G401.6 (cell line): Measurements from ENCODE around the gene CDK8.

Experiments
- FAIRE-seq: peaks from 2 replicates; lab custom pipeline; 2012; peaks lifted over from hg19 to GRCh38; lab: Jason Lieb, UNC

CDK8 gene

DNA sequence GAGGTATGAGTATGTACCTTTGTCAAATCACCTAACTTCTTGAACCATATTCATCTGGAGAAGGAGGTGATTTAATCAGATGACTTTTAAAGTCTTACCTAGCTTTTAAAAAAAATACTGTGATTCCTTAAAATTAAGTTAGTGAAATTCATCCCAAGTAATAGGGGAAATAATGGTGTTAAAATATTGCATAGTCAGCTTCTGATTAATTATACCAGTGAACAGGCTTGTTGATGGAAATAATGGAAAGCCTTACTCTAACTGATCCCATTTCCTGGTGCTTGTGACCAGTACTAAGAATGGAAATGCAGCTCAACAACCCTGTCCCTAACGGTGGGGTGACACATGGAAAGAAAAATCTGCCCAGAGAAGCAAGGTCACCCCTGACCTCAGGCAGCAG is 130.7 kb downstream of the CDK8 start:
- FAIRE-seq: no peak

DNA sequence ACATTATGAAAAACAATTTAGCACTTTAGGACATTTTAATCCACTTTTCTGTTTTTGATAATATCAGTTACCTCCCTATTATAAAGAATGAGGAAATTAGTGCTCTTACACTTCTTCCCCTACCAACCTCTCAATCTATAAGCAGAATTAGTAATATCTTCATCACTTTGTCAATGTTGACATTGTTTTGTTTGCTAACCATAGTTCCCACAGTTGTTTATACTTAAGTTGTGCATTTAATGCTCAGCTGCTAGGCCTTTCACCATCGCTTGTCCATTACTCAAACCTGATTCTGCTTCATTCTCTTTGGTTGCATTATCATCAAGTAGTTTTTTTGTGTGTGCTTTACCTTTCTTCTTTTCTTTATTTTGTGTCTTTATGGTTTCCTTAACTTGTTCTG is 132.1 kb downstream of the CDK8 start:
- no peak for FAIRE-seq

DNA sequence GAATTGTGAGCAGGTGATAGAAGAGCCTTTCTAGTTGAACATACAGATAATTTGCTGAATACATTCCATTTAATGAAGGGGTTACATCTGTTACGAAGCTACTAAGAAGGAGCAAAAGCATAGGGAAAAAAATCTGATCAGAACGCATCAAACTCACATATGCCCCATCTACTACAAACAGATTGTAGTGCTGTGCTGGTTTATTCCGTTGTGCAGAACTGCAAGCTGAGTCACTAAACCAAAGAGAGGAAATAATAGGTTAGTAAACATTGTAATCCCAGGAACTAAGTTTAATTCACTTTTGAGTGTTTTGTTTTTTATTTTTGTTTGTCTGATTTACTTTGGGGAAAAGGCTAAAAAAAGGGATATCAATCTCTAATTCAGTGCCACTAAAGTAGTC is 136.3 kb downstream of the CDK8 start:
- no peak for FAIRE-seq

- FAIRE-seq: no peak
These were observed 146.6 kb downstream of the CDK8 start for GRCh38 chr13:26400545-26400944.

DNA sequence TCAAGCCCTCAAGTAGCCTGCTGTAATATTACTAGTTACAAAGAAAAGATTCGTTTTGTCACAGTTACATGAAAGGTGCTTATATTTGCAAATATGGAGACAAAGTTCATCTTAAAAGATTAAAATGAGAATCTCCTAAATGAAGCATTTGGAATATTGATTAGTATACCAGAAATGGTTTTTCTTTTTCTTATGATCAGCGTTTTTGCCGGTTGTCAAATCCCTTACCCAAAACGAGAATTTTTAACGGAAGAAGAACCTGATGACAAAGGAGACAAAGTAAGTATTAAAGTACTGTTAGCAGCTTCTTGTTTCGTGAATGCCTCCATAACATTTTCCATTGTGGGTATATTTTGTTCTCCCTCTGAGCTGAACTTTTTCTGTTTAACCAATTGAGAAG is 147.1 kb downstream of the CDK8 start:
- no peak for FAIRE-seq

GRCh38 chr13:26401578-26402021 is 147.7 kb downstream of the CDK8 start:
- no peak for FAIRE-seq

DNA sequence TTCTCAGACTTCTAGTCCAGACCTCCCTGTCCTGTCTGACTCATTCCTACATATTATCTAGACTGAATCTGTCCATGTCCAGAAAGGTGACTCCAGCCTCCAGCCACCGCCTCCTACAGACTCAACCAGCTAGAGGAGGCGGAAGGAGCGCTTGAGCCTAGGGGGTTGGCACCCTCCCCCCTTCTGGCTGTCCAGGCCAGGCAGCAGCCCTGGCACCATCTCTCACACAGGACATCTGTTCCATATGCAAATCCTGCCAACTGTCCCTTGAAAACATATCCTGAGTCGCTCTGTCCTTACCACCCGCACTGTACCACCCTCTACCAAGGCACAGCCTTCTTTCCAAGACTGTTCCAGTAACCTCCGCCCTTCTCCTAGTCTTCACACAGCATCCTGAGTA is 152.9 kb downstream of the CDK8 start:
- no peak for FAIRE-seq

DNA sequence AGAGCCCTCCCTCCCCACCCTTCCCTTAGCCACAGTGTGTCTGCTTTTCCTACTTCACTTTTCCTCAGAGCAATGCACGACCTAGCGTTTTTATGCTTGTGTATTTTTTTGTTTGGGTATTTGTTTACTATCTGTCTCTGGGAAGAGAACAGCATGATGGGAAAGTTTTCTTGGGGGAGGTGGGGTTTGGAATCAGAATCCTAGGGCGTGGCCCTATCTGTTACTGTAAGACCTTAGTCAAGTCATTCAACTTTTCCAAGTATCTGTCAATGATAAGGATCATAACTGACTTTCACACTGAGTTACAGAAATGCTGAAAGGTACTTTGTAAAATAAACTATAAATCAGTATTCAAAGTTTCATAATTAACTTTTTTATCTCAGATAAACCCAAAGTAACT is 157.3 kb downstream of the CDK8 start:
- FAIRE-seq: no peak

GRCh38 chr13:26412263-26412662 is 158.3 kb downstream of the CDK8 start:
- FAIRE-seq: no peak

DNA sequence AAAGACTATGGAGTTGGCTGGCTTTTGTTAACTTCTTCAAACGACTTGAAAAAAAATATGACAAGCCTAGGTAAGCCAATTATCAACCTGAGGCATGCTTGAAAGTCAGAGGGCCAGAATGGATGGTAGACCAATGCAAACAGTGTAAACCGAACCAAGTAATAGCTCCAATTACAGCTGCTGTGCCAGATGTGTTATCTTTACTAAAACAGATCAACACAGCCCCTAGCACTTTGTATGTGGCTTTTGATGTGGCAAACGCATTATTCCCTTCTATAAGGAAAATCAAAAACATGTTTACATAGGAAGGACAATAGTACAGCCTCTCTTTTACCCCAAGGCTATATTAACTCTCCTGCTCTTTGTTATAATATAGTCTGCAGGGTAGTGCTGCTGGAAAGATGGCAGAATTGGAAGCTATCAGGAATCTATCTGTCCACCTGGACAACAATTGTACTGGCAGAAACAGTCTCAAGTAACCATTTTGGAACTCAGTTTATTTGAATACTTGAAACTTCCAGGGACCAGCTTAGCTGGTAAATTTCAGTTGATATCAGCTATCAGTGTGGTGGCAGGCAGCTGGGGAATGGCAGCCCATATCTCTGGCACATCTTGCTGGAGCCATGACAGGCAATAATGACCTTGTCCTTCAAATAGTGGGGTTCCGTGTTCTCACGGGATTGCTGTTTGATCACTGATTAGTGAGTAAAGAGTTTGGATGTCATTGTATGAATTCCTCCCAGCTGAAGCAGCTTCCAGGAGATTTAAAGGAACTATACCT is 159.2 kb downstream of the CDK8 start:
- no peak for FAIRE-seq

DNA sequence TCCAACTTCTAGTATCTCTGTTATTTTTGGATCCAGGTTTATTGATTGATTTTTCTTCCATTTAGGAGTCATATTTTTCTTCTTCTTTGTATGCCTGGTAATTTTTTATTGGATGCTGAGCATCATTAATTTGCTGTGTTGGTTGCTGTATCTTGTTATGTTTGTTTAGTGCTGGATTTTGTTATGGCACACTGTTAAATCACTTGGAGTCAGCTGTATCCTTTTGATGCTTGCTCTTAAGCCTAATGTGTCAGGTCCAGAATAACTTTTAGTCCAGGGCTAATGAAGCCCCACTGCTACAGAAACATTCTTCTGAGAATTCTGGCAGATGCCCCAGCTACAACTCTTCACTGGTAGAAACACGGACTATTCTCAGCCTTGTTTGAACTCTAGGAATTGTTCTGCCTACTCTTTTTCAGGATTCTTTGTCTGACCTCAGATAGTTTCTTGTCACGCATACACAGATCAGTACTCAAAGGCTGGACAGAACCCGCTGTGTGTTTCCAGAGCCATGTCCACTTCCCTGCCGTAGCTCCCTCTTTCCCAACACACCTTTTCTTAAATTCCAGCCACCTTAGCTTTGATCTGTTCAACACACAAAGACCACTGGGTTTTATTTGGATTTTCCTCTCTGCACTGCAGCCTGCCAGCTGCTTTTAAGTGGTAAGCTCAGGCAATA is 166.5 kb downstream of the CDK8 start:
- no peak for FAIRE-seq

GRCh38 chr13:26422036-26422435 is 168.1 kb downstream of the CDK8 start:
- FAIRE-seq: no peak

DNA sequence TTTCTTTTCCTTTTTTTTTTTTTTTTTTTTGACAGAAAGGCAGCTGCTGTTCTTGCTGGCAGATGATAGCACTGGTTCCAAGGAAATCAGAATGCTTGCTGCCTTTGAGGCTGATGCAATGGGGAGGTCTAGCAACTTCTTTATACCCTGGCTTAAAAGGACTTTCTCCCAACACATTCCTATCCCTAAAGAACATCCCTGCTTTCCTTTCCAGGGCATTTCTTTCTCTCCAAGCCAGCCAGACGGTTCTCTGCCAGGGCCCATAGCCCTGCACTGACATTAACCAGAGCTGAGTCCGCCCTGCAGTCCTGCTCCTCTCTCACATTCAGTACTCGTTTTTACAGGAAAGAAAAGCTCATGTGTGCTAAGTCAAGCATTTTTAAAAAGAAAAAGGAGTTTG is 169.7 kb downstream of the CDK8 start:
- FAIRE-seq: no peak

DNA sequence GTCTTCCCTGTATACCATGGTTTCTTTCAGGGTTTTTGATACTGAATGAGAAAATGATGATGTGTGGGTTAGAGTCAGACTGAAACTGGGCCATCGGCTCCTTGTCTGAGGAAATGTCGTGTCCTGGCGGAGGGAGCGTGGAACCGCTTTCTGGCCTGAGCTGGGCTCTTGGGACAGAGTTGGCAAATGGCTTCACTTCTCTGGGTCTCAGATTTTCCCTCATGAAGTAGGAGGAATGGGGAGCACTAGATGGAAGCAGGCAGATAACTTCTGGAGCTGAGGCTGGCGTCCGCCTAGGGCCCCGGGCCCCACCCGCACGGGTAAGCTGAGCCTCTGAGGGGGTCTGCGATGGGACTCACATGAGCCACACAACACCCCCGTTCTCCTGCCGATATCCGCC is 170.3 kb downstream of the CDK8 start:
- FAIRE-seq: no peak

GRCh38 chr13:26425443-26426358 is 171.8 kb downstream of the CDK8 start:
- no peak for FAIRE-seq

DNA sequence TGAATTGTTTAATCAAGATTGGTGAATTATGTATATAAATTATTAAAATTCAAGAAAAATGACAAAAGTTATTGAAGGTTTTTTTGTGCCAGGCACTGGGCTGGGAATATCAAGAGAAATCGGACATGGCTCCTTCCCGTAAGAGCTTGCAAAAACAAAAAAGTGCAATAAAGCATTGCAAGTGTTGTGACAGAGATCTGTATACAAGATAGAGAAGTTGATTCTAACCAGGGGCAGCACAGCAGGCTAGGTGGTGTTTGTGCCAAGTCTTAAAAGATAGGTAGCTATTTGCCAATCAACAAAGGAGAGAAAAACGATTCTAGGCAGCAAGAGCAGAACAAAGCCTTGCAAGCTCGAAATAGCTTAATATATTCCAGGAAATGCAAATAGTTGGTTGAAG is 179.8 kb downstream of the CDK8 start:
- FAIRE-seq: no peak

DNA sequence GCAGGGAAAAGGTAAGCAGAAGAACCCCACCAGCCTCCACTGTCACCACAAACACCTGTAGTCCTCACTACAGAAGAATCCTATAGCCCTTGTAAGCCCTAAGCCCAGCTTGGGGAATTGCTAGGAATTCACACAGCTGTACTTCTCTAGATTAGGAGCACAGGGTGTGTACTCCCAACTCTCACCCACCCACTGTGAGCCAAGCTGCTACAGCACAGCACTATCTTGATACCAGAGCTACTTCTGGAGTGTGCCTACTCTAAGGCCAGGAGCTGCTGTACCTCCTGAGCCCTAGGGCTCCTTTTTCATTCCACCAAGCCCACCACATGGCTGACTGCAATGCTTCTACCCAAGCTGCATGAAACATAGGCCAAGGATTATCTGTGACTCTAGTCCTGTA is 181.2 kb downstream of the CDK8 start:
- FAIRE-seq: no peak

DNA sequence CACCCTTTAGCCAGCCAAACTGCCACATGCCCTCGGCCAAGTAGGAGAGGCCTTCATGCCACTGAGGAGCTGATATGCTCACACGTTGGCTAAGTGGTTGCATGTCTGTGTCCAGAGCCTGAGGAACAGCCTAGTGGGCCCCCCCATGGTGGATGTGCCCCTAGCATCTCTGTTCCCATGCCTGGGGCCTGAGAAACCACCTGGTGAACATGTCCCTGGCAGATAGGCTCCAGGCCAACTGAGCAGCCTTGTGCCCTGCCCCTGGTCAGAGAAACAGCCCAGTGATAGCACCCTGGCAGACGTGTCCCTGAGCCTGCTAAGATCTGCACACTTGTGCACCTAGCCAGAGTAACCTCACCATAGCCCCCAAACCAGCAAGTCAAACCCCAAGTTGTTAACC is 181.7 kb downstream of the CDK8 start:
- no peak for FAIRE-seq

- FAIRE-seq: no peak
These were observed 183.0 kb downstream of the CDK8 start for GRCh38 chr13:26436914-26437313.

- FAIRE-seq: no peak
These were observed 186.2 kb downstream of the CDK8 start for GRCh38 chr13:26440111-26440510.

GRCh38 chr13:26441476-26441875 is 187.5 kb downstream of the CDK8 start:
- FAIRE-seq: no peak

- no peak for FAIRE-seq
These were observed 188.6 kb downstream of the CDK8 start for GRCh38 chr13:26442541-26442940.

DNA sequence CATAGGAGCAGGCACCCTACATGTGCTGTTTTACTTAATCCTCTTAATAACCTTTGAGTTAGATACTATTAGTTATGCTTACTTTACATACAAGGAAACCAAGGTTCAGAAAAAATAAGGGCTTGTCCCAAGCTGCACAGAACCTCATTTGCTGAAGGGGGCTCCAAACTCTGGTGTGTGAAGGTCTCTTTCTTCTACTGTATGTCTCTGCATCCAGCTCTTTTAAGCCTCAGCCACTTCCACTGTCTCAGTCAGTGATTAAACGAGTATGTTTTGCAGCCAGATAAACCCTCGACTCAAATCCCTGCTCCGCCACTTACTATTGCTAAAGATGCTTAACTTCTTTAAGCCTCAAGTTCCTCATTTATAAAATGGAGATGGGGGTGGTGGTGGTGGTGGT is 191.2 kb downstream of the CDK8 start:
- FAIRE-seq: no peak
